HFF-Myc (cell line): ENCODE data around the gene ADPGK.
"Not testable (repeated sequence)": the region's sequence is repeated elsewhere in the genome, so short reads cannot be mapped to it uniquely, and the experiment has no call there.

ENCODE experiments used
- DNase-seq: peaks from one replicate; pipeline ENCODE4 v3.0.0-alpha.2; 2011; ENCODE audit warnings: low read depth; ENCODE audit errors: extremely low read depth
- H3K4me3 ChIP-seq: replicated peaks from 2 replicates; pipeline ENCODE4 v1.5.1; 2011; ENCODE audit warnings: low read depth, mild to moderate bottlenecking, control low read depth, low read length
- CTCF ChIP-seq: IDR thresholded peaks from 2 replicates; pipeline ENCODE4 v1.5.1; 2012; ENCODE audit warnings: mild to moderate bottlenecking, low read depth, low read length, control low read depth; ENCODE audit errors: missing control alignments

Gene ADPGK

GRCh38 chr15:72820278-72820677 lies 36.7 kb upstream of the ADPGK start:
- no peak for DNase-seq
- TF ChIP-seq CTCF: no peak
- H3K4me3 ChIP-seq: no peak overlapping the region

DNA sequence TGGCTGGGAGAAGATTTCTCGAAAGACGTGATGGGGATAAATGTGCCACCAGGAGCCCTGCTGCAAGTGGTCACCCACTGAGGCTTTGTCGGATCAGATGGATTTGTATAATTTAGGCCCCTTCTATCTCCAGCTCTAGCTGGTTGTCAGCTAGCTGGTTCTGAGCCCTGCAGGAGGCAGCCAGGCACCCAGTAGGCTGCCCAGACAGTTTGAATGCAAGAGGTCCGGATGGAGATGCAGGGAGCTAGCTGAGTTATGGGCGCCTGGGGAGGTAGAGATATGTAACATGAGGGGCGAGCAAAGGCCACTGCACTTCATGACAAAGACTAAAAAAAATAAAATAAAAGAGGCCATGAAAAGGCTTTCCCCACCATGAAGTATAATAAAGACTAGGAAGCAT lies 35.1 kb upstream of the ADPGK start:
- no peak for DNase-seq
- no peak overlapping the region for H3K4me3 ChIP-seq
- no peak for TF ChIP-seq CTCF

DNA sequence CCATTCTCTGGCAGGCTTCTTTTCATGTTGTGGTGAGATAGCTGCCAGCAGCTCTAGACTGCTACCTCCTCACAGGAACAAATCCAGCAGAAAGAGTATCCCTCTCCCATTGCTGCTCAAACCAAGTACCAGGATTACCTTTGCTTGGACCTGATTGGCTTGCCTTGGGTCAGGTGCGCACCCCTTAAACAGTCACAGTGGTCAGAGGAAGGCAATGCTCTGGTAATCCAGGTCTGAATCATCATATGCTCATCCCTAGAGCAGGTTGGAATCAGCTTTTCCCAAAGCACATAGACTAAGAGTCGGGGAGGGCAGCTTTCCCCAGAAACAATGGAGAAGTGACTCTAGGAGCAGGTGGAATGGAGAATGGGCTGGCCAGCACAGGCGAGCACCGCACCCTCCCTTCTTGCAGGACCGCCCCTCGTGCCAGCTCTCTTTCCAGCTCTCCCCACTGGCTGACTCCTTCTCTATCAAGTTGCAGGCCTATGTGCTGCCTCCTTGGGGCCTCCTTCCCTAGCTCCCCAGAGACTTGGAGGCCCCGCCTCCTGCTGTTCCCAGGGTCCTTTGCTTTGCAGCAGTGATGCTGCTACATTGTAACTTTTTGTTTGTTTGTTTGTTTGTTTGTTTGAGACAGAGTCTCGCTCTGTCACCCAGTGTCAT lies 29.9 kb upstream of the ADPGK start:
- no peak for DNase-seq
- H3K4me3 ChIP-seq: no peak overlapping the region
- no peak for TF ChIP-seq CTCF

GRCh38 chr15:72809329-72809728 lies 25.8 kb upstream of the ADPGK start:
- no peak for DNase-seq
- TF ChIP-seq CTCF: no peak
- no peak overlapping the region for H3K4me3 ChIP-seq

GRCh38 chr15:72807346-72807745 lies 23.8 kb upstream of the ADPGK start:
- not testable (repeated sequence) for DNase-seq, H3K4me3 ChIP-seq

GRCh38 chr15:72803006-72803405 lies 19.4 kb upstream of the ADPGK start:
- TF ChIP-seq CTCF: no peak
- no peak overlapping the region for H3K4me3 ChIP-seq
- no peak for DNase-seq

DNA sequence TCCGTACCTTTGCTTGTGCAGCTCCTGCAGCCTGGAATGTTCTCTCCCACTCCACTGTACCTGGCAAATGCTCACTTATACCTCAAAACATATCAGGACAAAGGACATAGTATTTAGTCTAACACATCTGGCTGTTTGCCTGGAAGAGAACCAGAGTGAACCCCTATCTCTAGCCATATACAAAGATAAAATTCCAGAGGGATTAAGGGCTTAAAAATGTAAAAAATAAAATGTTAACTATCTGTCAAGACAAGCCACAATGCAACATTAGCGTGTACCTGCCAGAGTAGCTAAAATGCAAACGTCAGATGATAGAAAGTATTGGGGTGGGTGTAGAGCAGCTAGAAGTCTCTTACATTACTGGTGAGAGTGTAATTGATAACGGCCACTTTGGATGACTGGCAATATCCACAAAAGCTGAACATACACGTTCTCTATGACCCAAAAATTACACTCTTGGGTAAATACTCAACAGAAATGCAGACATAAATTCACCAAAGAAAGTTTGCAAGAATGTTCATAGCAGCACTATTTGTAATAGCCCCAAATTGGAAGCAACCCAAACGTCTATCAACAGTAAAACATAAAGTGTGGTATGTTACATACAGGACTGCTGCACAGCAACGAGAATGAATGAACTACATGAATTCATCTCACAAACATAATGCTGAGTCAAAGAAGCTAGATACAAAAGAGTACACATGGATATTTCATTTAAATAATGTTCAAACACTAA lies 18.2 kb upstream of the ADPGK start:
- no peak overlapping the region for H3K4me3 ChIP-seq
- no peak for TF ChIP-seq CTCF
- DNase-seq: no peak
